K562 (cell line): ENCODE results near the gene ANKRD49. TPM values are rescaled to one million over a fixed set of nuclear protein-coding genes. Genes with fewer than 3 reads are reported as not detected.

Experiments used
- BMI1 ChIP-seq: fragments of 150-350 bp; IDR thresholded peaks from 2 replicates; pipeline ENCODE4 v1.6.1; 2014; ENCODE audit warnings: low read length
- CHCHD3 ChIP-seq: fragments of 250-450 bp; sonication (Bioruptor Pico); IDR thresholded peaks from 2 replicates; pipeline ENCODE4 v2.1.2; 2022; ENCODE audit warnings: mild to moderate bottlenecking
- GABPB1 ChIP-seq: sonication (generic); formaldehyde crosslinking; IDR thresholded peaks from 2 replicates; pipeline ENCODE4 v1.8.0; 2022; ENCODE audit warnings: mild to moderate bottlenecking, missing genetic modification reagents
- KLF13 ChIP-seq: fragments of 450-650 bp; IDR thresholded peaks from 2 replicates; pipeline ENCODE4 v1.6.1; 2016; ENCODE audit warnings: missing genetic modification characterization, low read depth, mild to moderate bottlenecking, missing compliant biosample characterization, moderate library complexity, borderline replicate concordance
- MAFF ChIP-seq: IDR thresholded peaks from 2 replicates; pipeline ENCODE4 v1.6.1; 2012; ENCODE audit warnings: low read length, improper control_type of control experiment
- MAFK ChIP-seq: IDR thresholded peaks from 2 replicates; pipeline ENCODE4 v1.6.1; 2011; ENCODE audit warnings: low read length, improper control_type of control experiment
- NKRF ChIP-seq: fragments of 450-650 bp; IDR thresholded peaks from 2 replicates; pipeline ENCODE4 v1.6.1; 2016; ENCODE audit warnings: borderline replicate concordance
- POLR2G ChIP-seq: fragments of 200-400 bp; formaldehyde crosslinking; IDR thresholded peaks from 2 replicates; pipeline ENCODE4 v1.6.1; 2017; ENCODE audit warnings: low read depth, mild to moderate bottlenecking, antibody characterized with exemption, low read length, moderate library complexity
- TAL1 ChIP-seq: fragments of 450-650 bp; IDR thresholded peaks from 2 replicates; pipeline ENCODE4 v1.6.1; 2016; ENCODE audit warnings: mild to moderate bottlenecking
- TCFL5 ChIP-seq: fragments of 250-450 bp; sonication (Bioruptor Pico); conservative IDR thresholded peaks from 2 replicates; pipeline ENCODE4 v1.6.1; 2021; ENCODE audit warnings: mild to moderate bottlenecking, moderate library complexity, matching md5 sums
- U2AF2 ChIP-seq: fragments of 200-400 bp; formaldehyde crosslinking; optimal IDR thresholded peaks from 2 replicates; pipeline ENCODE3; 2017; ENCODE audit warnings: low read depth, mild to moderate bottlenecking, low read length
- ZFPM2 ChIP-seq: fragments of 250-450 bp; sonication (Bioruptor Pico); IDR thresholded peaks from 2 replicates; pipeline ENCODE4 v1.5.1; 2022; ENCODE audit warnings: mild to moderate bottlenecking
- ZNF12 ChIP-seq: sonication (generic); formaldehyde crosslinking; IDR thresholded peaks from 2 replicates; pipeline ENCODE4 v1.4.0; 2020; ENCODE audit warnings: mild to moderate bottlenecking, missing genetic modification reagents
- ZNF140 ChIP-seq: fragments of 250-450 bp; sonication (Bioruptor Pico); IDR thresholded peaks from 2 replicates; pipeline ENCODE4 v1.8.0; 2021; ENCODE audit warnings: moderate library complexity, mild to moderate bottlenecking, inconsistent platforms
- ZNF224 ChIP-seq: sonication (generic); formaldehyde crosslinking; IDR thresholded peaks from 2 replicates; pipeline ENCODE4 v1.8.0; 2022; ENCODE audit warnings: mild to moderate bottlenecking, missing genetic modification reagents
- ZNF239 ChIP-seq: fragments of 250-450 bp; sonication (Bioruptor Pico); IDR thresholded peaks from 2 replicates; pipeline ENCODE4 v1.4.0; 2020; ENCODE audit warnings: mild to moderate bottlenecking
- ZNF316 ChIP-seq: fragments of 450-650 bp; IDR thresholded peaks from 2 replicates; pipeline ENCODE4 v1.6.1; 2016
- polyA plus RNA-seq, 8 experiments: library from polyadenylated mRNA; depleted of rRNA in 4 of 8; stranded (reverse) in 5 of 8; unstranded in 3 of 8; fragments of >200 nt; fragmentation: Nextera tagmentation in 2 of 8; fragmentation: Illumina TruSeq in 1 of 8; extraction: Ambion mirVana in 2 of 8; extraction: Trizol in 1 of 8; gene quantifications; 2 replicates each; pipeline versions ENCODE4 v1.2.1 to v1.2.3, GENCODE V29; 2011 to 2014; ENCODE audit warnings: inconsistent platforms in 1 of 8, missing spikeins in 1 of 8
- total RNA-seq, 7 experiments: library from RNA; depleted of rRNA in 6 of 7; stranded (reverse); fragments of >200 nt in 6 of 7; fragmentation: Illumina TruSeq in 2 of 7; extraction: Trizol in 2 of 7; gene quantifications; 2 replicates each; pipeline versions ENCODE4 v1.2.1 to v1.2.3, GENCODE V29; 2011 to 2021; ENCODE audit warnings: low replicate concordance in 1 of 7
- TF ChIP-seq, protein P1 (sequence below): fragments of 450-650 bp; IDR thresholded peaks from 2 replicates; pipeline ENCODE4 v1.6.1; 2016
- TF ChIP-seq, protein P2 (sequence below): fragments of 450-650 bp; formaldehyde crosslinking; conservative IDR thresholded peaks from 2 replicates; pipeline ENCODE4 v1.4.0; 2022; ENCODE audit warnings: mild to moderate bottlenecking, missing genetic modification characterization
- TF ChIP-seq, protein P3 (sequence below), 2 experiments: fragments of 450-650 bp in 1 of 2; IDR thresholded peaks; 2 replicates each; pipeline ENCODE4 v1.6.1; 2011 to 2017; ENCODE audit warnings: low read depth in 2 of 2, antibody characterized with exemption in 1 of 2, borderline replicate concordance in 1 of 2, low read length in 1 of 2, mild to moderate bottlenecking in 1 of 2, mixed read lengths in 1 of 2; ENCODE audit not compliant: control insufficient read depth in 1 of 2
- TF ChIP-seq, protein P4 (sequence below): fragments of 450-650 bp; IDR thresholded peaks from 2 replicates; pipeline ENCODE4 v1.6.1; 2016; ENCODE audit warnings: mild to moderate bottlenecking

ANKRD49 gene
- total and polyA plus RNA-seq, 9 of the 15 experiments (the other 6 are each of a cell fraction or from before 2014, with no cell fraction given), result 13.4 to 43.5 (median 30.6) TPM

DNA sequence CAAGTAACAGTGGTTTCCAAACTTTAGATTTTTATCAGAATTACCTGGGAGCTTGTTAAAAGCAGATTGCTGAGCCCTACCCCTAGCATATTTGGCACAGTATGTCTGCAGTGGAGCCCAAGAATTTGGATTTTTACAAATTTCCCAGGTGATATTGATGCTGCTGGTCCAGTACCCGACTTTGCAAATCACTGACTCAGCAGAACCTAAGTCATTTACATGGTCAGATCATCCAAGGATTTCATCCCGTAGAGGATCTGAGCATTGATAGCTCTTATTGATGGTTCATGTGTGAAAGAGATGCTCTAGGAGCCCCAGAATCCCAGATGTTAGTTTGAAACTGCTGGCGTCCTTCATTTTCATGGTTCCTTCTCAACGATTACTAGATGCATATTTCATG, 24.5 kb downstream of the ANKRD49 start (continued):
- TF ChIP-seq ZNF12 (CRISPR knock-in tag), result no peak
- no peak for TF ChIP-seq NKRF
- peak; percentile 85 for TF ChIP-seq MAFK
- TF ChIP-seq, protein P1, sequence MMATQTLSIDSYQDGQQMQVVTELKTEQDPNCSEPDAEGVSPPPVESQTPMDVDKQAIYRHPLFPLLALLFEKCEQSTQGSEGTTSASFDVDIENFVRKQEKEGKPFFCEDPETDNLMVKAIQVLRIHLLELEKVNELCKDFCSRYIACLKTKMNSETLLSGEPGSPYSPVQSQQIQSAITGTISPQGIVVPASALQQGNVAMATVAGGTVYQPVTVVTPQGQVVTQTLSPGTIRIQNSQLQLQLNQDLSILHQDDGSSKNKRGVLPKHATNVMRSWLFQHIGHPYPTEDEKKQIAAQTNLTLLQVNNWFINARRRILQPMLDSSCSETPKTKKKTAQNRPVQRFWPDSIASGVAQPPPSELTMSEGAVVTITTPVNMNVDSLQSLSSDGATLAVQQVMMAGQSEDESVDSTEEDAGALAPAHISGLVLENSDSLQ, result no peak
- TF ChIP-seq ZFPM2, result no peak
- TF ChIP-seq POLR2G, result no peak
- no peak for TF ChIP-seq CHCHD3
- TF ChIP-seq, protein P2, sequence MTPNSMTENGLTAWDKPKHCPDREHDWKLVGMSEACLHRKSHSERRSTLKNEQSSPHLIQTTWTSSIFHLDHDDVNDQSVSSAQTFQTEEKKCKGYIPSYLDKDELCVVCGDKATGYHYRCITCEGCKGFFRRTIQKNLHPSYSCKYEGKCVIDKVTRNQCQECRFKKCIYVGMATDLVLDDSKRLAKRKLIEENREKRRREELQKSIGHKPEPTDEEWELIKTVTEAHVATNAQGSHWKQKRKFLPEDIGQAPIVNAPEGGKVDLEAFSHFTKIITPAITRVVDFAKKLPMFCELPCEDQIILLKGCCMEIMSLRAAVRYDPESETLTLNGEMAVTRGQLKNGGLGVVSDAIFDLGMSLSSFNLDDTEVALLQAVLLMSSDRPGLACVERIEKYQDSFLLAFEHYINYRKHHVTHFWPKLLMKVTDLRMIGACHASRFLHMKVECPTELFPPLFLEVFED (CRISPR knock-in tag), result no peak
- no peak for TF ChIP-seq ZNF140 (CRISPR knock-in tag)
- TF ChIP-seq U2AF2, result no peak
- TF ChIP-seq TCFL5 (CRISPR knock-in tag), result no peak
- TF ChIP-seq ZNF316, result peak; percentile 84
- TF ChIP-seq TAL1, result no peak
- no peak for TF ChIP-seq BMI1
- TF ChIP-seq, protein P3, sequence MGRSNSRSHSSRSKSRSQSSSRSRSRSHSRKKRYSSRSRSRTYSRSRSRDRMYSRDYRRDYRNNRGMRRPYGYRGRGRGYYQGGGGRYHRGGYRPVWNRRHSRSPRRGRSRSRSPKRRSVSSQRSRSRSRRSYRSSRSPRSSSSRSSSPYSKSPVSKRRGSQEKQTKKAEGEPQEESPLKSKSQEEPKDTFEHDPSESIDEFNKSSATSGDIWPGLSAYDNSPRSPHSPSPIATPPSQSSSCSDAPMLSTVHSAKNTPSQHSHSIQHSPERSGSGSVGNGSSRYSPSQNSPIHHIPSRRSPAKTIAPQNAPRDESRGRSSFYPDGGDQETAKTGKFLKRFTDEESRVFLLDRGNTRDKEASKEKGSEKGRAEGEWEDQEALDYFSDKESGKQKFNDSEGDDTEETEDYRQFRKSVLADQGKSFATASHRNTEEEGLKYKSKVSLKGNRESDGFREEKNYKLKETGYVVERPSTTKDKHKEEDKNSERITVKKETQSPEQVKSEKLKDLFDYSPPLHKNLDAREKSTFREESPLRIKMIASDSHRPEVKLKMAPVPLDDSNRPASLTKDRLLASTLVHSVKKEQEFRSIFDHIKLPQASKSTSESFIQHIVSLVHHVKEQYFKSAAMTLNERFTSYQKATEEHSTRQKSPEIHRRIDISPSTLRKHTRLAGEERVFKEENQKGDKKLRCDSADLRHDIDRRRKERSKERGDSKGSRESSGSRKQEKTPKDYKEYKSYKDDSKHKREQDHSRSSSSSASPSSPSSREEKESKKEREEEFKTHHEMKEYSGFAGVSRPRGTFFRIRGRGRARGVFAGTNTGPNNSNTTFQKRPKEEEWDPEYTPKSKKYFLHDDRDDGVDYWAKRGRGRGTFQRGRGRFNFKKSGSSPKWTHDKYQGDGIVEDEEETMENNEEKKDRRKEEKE (IDR thresholded peaks at IDR 0.05; ENCODE audit: borderline replicate concordance in 1 of 2, control insufficient read depth in 1 of 2, low read depth in 2 of 2, low read length in 1 of 2), result no peak
- no peak for TF ChIP-seq KLF13 (tag)
- TF ChIP-seq ZNF224 (CRISPR knock-in tag), result no peak
- TF ChIP-seq, protein P4, sequence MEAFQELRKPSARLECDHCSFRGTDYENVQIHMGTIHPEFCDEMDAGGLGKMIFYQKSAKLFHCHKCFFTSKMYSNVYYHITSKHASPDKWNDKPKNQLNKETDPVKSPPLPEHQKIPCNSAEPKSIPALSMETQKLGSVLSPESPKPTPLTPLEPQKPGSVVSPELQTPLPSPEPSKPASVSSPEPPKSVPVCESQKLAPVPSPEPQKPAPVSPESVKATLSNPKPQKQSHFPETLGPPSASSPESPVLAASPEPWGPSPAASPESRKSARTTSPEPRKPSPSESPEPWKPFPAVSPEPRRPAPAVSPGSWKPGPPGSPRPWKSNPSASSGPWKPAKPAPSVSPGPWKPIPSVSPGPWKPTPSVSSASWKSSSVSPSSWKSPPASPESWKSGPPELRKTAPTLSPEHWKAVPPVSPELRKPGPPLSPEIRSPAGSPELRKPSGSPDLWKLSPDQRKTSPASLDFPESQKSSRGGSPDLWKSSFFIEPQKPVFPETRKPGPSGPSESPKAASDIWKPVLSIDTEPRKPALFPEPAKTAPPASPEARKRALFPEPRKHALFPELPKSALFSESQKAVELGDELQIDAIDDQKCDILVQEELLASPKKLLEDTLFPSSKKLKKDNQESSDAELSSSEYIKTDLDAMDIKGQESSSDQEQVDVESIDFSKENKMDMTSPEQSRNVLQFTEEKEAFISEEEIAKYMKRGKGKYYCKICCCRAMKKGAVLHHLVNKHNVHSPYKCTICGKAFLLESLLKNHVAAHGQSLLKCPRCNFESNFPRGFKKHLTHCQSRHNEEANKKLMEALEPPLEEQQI, result no peak
- TF ChIP-seq GABPB1 (CRISPR knock-in tag), result no peak
- peak; percentile 83 for TF ChIP-seq MAFF
- no peak for TF ChIP-seq ZNF239
